Aorta (tissue), 5 donors: ENCODE data around the gene TFPI. TPM values are rescaled to one million over a fixed set of nuclear protein-coding genes. Genes with fewer than 3 reads are reported as not detected.

Experiments used
- ATAC-seq: fragments of 200-7000 bp; cut with Tn5 transposase; one replicate; pipeline ENCODE4 v1.9.1; 2022; ENCODE audit warnings: moderate library complexity; ENCODE audit not compliant: low FRiP score
- DNase-seq, 2 donors: peaks; one replicate each; pipeline ENCODE4 v3.0.0-alpha.2; 2020
- H3K27ac ChIP-seq, 2 donors: one replicate each; pipeline ENCODE4 v1.5.1; 2013; ENCODE audit warnings: low read length in 2 of 2, mild to moderate bottlenecking in 2 of 2, moderate library complexity in 2 of 2, control low read depth in 1 of 2, inconsistent platforms in 1 of 2, low read depth in 1 of 2
- H3K27me3 ChIP-seq, 2 donors: one replicate each; pipeline ENCODE4 v1.6.1; 2013; ENCODE audit warnings: control low read depth in 1 of 2, low read length in 1 of 2, mild to moderate bottlenecking in 1 of 2, moderate library complexity in 1 of 2; ENCODE audit not compliant: insufficient read depth in 2 of 2, control insufficient read depth in 1 of 2
- H3K36me3 ChIP-seq, 2 donors: one replicate each; pipeline ENCODE4 v1.6.1; 2013; ENCODE audit warnings: control low read depth in 1 of 2, low read length in 1 of 2, mild to moderate bottlenecking in 1 of 2; ENCODE audit not compliant: insufficient read depth in 2 of 2, control insufficient read depth in 1 of 2
- H3K4me1 ChIP-seq, 2 donors: one replicate each; pipeline ENCODE4 v1.6.1; 2013; ENCODE audit warnings: low read length in 2 of 2, control low read depth in 1 of 2, mild to moderate bottlenecking in 1 of 2, moderate library complexity in 1 of 2; ENCODE audit not compliant: insufficient read depth in 2 of 2, control insufficient read depth in 1 of 2
- H3K4me3 ChIP-seq, 2 donors: one replicate each; pipeline ENCODE4 v1.5.1; 2013; ENCODE audit warnings: low read length in 2 of 2, control low read depth in 1 of 2, mild to moderate bottlenecking in 1 of 2
- H3K9me3 ChIP-seq: one replicate; pipeline ENCODE4 v1.6.1; 2013; ENCODE audit warnings: mild to moderate bottlenecking, low read length; ENCODE audit not compliant: control insufficient read depth
- WGBS, 2 donors: extraction: QIAGEN DNeasy Blood & Tissue Kit; methylation state at CpG; one replicate each; pipeline ENCODE4 v1.1.7; 2013; 5-methylcytosine and 5-hydroxymethylcytosine counted together
- intact Hi-C, 2 donors: fragments of 100-400 bp; cut with DNase I; formaldehyde crosslinking; loops; one replicate each; pipeline versions ENCODE4 v1.14.2 to v1.15.0; 2022
- polyA plus RNA-seq, 2 donors: library from polyadenylated mRNA; stranded (reverse); fragments of 200-250 nt; gene quantifications; one replicate each; pipeline ENCODE4 v1.2.3, GENCODE V29; 2013
- total RNA-seq, 2 donors: library from RNA; stranded (reverse); fragmentation: NEBNext Ultra II Directional; extraction: Animal tissue kit (Norgen Biotek cat#: 25700); gene quantifications; one replicate each; pipeline ENCODE4 v1.2.1, GENCODE V29; 2021
- donor health status: healthy with polysubstance abuse.
- donor health status: Bipolar disorder and iron deficiency.
- donor health status: DM: no; HTN: no; CAD: no.
- donor health status: DM: no; HTN: no; CAD: no.
- donor health status: DM: yes; HTN: yes; CAD: no.

The TFPI gene
- total and polyA plus RNA-seq, 4 donors: 20.5 to 135 (median 99.2) TPM

DNA sequence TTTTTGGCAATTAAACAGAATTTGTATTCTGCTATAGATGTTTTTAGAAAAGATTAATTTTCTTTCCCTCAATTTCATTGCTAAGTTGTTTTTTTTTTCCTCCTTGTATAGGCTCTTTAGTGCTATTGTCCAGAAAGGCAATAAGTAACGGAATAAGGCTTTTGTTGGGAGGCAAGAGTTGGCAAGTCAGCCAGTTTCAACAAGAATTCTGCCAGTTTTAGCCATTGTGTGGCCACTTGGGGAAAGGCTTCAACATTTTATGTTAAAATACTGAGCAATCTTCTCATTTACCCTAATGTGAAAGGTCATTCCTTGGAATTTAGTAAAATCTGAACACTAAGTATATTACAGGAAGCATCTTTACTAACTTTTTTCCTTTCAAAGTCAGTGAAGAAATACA, 115.8 kb downstream of the TFPI start:
- Histone ChIP-seq H3K4me3 (no peak overlapping the region), H3K4me1 (no peaks in the 10 kb centered on the region), H3K27me3 (no peaks in the 10 kb centered on the region), H3K36me3 (no peaks in the 10 kb centered on the region), H3K9me3 (no peaks in the 10 kb centered on the region), H3K27ac (no peak overlapping the region)
- ATAC-seq: no peak
- intact Hi-C loops: no loop called here
- DNase-seq: no peak
- WGBS, 2 donors: 5 to 13% methylated on average over 1 of the region's 1 CpG

DNA sequence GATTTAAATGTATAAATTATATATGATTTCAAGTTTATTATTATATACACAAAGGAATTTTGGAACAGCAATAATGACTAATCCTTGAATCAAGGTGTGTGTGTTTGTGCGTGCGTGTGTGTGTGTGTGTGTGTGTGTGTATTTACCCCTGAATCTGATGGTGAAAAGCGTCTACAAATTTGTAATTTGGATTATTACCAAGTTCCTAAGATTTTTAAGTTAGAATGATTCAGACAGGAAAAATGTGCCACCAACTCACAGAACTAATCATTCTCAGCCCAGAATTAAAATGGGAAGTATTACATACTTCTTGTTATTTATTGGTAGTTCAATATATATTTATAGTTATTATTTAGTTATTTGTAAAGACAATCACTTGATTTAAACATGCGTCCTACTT, 118.5 kb downstream of the TFPI start:
- Histone ChIP-seq H3K36me3 (no peaks in the 10 kb centered on the region), H3K27me3 (no peaks in the 10 kb centered on the region), H3K27ac (no peak overlapping the region), H3K4me1 (no peaks in the 10 kb centered on the region), H3K4me3 (no peak overlapping the region), H3K9me3 (no peaks in the 10 kb centered on the region)
- DNase-seq: no peak
- WGBS, 2 donors: 39 to 40% methylated on average over 4 of the region's 4 CpGs
- intact Hi-C loops: no loop called here
- no peak for ATAC-seq

GRCh38 chr2:187435078-187435477, 119.2 kb downstream of the TFPI start:
- Histone ChIP-seq H3K9me3 (no peaks in the 10 kb centered on the region), H3K36me3 (no peaks in the 10 kb centered on the region), H3K4me1 (no peaks in the 10 kb centered on the region), H3K4me3 (no peak overlapping the region), H3K27me3 (no peaks in the 10 kb centered on the region), H3K27ac (no peak overlapping the region)
- DNase-seq (no peak), ATAC-seq (no peak)
- intact Hi-C loops: no loop called here
- WGBS, 2 donors: 89% methylated on average over 3 of the region's 3 CpGs

- no peak overlapping the region for H3K4me3 ChIP-seq
- no peaks in the 10 kb centered on the region for H3K27me3 ChIP-seq
- DNase-seq (no peak), ATAC-seq (no peak)
- no peak overlapping the region for H3K27ac ChIP-seq
- WGBS, 2 donors: 94 to 96% methylated on average over 1 of the region's 1 CpG
- H3K4me1 ChIP-seq: no peaks in the 10 kb centered on the region
- no peaks in the 10 kb centered on the region for H3K36me3 ChIP-seq
- intact Hi-C loops: no loop called here
- H3K9me3 ChIP-seq: no peaks in the 10 kb centered on the region
Observed at GRCh38 chr2:187434342-187434785, 119.9 kb downstream of the TFPI start.

DNA sequence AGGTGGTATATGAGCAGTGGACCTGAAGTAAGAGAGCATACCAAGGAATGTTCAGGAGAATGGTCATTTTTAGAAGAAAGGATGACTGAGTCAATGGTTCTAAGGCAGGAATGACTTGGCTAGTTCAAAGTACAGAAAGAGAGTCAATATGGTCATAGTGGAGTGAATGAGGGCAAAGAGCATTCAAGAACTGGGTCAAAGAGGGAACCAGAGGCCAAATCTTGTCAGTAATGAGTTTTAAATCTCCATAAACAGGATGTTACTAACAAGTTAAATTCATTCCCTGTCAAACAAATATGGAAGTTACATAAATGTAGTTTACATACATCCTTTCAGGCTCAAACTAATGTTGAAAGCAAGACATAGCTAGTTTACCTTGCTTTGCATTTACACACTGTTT, 122.3 kb downstream of the TFPI start:
- no peak for ATAC-seq
- H3K9me3 ChIP-seq: no peaks in the 10 kb centered on the region
- H3K27ac ChIP-seq: no peak overlapping the region
- no peaks in the 10 kb centered on the region for H3K4me1 ChIP-seq
- intact Hi-C loops: no loop called here
- H3K27me3 ChIP-seq: no peaks in the 10 kb centered on the region
- H3K36me3 ChIP-seq: no peaks in the 10 kb centered on the region
- H3K4me3 ChIP-seq: no peak overlapping the region
- DNase-seq: no peak

DNA sequence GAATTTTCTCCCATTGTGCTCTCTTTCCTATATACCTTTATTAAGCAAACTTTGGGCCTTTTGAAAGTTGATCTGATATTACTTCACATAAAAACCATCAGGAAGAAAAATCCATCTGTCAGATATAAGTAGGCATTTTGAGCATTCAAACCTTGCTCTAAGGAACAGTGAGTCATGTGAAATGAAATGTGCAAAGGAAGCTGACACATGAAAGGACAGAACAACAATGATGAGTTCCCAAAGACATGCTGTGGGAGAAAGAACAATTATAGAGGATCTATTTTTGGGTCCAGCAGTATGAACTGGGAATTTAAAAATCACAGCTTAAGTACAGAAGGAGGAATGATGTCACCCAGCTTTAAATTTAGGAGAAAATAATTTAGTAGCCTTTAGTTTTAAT, 124.2 kb downstream of the TFPI start:
- DNase-seq (no peak), ATAC-seq (no peak)
- intact Hi-C loops: no loop called here
- H3K27ac ChIP-seq: no peak overlapping the region
- H3K4me3 ChIP-seq: no peak overlapping the region
- no peaks in the 10 kb centered on the region for H3K4me1 ChIP-seq
- no peaks in the 10 kb centered on the region for H3K9me3 ChIP-seq
- H3K27me3 ChIP-seq: no peaks in the 10 kb centered on the region
- H3K36me3 ChIP-seq: no peaks in the 10 kb centered on the region

DNA sequence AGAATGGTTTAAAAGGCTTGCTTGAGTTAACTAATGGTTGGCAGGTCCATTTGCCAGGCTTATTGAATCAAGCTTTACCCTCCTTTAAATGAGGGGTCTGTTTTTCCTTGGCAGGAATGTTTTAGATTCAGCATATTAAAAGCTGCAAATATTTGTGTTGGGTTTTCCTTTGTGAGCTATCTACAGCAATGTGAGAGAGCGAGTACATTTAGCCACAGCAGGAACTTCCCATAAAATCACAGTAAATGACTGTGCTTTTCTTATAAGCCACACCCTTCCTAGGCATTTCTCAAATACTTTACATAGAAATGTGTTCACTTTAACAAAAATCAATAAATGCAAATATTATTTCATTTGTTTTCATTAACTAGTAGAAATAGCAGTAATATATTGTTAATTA, 130.1 kb downstream of the TFPI start:
- Histone ChIP-seq H3K4me1 (no peaks in the 10 kb centered on the region), H3K27me3 (no peaks in the 10 kb centered on the region), H3K36me3 (no peaks in the 10 kb centered on the region), H3K4me3 (no peak overlapping the region), H3K9me3 (no peaks in the 10 kb centered on the region), H3K27ac (no peak overlapping the region)
- WGBS, 2 donors: 92 to 93% methylated on average over 1 of the region's 1 CpG
- ATAC-seq: no peak
- DNase-seq: no peak
- intact Hi-C loops: no loop called here

GRCh38 chr2:187422282-187422681, 132.0 kb downstream of the TFPI start:
- Histone ChIP-seq H3K27me3 (no peaks in the 10 kb centered on the region), H3K27ac (no peak overlapping the region), H3K9me3 (no peaks in the 10 kb centered on the region), H3K4me3 (no peak overlapping the region), H3K4me1 (no peaks in the 10 kb centered on the region), H3K36me3 (no peaks in the 10 kb centered on the region)
- intact Hi-C loops: no loop called here
- no peak for ATAC-seq
- no peak for DNase-seq
- WGBS, 2 donors: 85 to 86% methylated on average over 1 of the region's 1 CpG

GRCh38 chr2:187421519-187421918, 132.7 kb downstream of the TFPI start:
- no peaks in the 10 kb centered on the region for H3K4me1 ChIP-seq
- no peak for ATAC-seq
- no peak overlapping the region for H3K27ac ChIP-seq
- H3K27me3 ChIP-seq: no peaks in the 10 kb centered on the region
- H3K36me3 ChIP-seq: no peaks in the 10 kb centered on the region
- intact Hi-C loops: no loop called here
- no peak overlapping the region for H3K4me3 ChIP-seq
- H3K9me3 ChIP-seq: no peaks in the 10 kb centered on the region
- no peak for DNase-seq
- WGBS, 2 donors: 92 to 93% methylated on average over 3 of the region's 3 CpGs
